GM06990 (cell line): ENCODE measurements around the gene DDR2.
A peak's percentile ranks its signal among the peaks of the same experiment; 100 is the strongest.

Experiments
- DNase-seq: peaks from one replicate; pipeline ENCODE4 v3.0.0-alpha.2; 2011; ENCODE audit not compliant: insufficient read length; ENCODE audit errors: extremely low read depth
- H3K27me3 ChIP-seq: replicated peaks from 2 replicates; pipeline ENCODE4 v1.6.0; 2011; ENCODE audit warnings: low read length; ENCODE audit not compliant: control insufficient read depth, insufficient read depth
- H3K36me3 ChIP-seq: 2 replicates; pipeline ENCODE4 v1.5.1; 2011; ENCODE audit warnings: low read length; ENCODE audit not compliant: control insufficient read depth, insufficient read depth
- H3K4me3 ChIP-seq: replicated peaks from 2 replicates; pipeline ENCODE4 v1.5.1; 2011; ENCODE audit warnings: low read depth, mild to moderate bottlenecking, control low read depth, low read length
- CTCF ChIP-seq: IDR thresholded peaks from 2 replicates; pipeline ENCODE4 v1.5.1; 2011; ENCODE audit warnings: low read length, control low read depth, mild to moderate bottlenecking, inconsistent platforms; ENCODE audit not compliant: insufficient read depth, poor library complexity, severe bottlenecking

The DDR2 gene

GRCh38 chr1:162835157-162835899 lies 203.1 kb downstream of the DDR2 start:
- Histone ChIP-seq H3K36me3 (no peaks in the 10 kb centered on the region), H3K4me3 (no peak overlapping the region), H3K27me3 (no peaks in the 10 kb centered on the region)
- peak; percentile 47 for DNase-seq
- no peak for TF ChIP-seq CTCF
